ENCODE data around the gene ITGBL1.

The ITGBL1 gene

DNA sequence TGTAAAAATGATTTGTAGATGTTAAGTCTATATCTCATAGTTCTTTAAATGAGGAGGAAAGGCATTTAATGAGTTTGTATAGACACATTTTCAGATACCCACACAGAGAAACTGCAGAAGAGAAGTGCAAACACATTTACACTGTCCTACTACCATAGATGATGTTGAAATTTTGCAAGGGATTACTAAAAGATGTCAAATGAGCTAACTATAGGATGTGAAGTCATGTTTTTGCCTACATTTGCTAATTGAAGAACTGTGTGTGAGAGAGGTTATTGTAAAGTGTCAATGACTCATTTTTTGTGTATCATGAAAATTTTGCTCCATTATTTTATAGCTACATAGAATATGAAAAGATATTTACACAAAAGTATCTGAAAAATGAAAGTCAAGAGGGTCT, 178.9 kb downstream of the ITGBL1 start:
- no peak for DNase-seq

DNA sequence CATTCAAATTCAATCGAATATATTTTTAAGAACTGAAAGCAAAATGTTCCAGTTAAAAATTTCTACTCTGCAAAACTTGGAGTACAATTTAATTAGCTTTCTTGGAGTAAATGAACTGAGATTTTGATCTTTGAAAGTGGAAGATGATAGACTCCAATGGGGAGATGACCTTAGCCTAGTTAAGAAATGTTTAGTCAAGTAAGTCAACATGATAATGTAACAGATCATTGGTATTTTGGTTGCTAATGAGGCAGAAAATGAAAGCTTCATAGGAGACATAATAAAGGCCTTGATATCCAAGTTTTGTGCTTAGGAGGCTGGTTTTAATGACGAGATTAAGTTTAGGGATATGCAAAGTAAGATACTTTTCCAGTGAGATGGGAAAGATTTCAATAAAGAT, 181.7 kb downstream of the ITGBL1 start:
- no peak for DNase-seq

DNA sequence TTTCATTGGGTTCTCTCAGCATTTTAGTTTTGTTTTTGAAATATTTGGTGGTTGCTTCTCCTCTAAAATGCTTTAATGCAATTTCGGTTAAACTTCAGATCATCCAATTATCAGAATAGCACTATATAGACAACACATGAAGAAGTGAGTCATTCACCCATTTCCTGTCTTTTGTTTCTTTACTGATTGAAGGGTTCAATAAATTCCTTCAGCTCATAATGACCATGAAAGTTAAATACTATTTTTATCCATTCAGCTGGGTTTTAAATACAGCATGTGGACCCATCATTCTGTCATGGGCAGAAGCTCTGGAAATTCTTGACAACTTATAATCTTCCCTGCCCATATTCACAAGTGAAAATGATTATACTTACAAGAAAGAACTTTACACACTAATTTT, 187.2 kb downstream of the ITGBL1 start:
- no peak for DNase-seq

DNA sequence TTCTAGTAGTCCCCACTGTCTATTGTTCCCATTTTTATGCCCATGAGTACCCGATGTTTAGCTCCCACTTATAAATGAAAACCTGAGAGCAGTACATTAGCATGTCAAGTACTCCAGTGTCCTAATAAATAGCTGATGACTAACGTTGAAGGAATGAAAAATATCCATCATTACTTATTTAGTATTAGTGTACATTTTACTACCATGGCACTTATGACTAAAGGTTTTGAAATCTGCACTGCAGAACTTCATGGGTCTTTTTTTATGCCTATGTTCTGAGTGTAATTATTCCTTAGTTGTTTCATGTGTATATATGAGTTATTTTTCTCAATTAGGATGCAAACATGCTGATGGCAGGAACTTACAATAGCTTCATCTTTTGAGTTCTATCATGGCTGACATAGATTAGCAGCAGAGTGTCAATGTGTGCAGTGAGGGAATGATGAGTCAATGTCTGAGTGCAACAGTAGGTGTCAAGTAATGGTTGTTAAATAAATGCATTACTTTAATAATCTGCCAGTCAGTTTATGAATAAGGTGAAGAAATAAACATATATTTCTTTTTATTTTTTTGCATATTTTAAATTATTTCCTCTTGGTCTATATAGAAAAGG, 188.4 kb downstream of the ITGBL1 start:
- no peak for DNase-seq

DNA sequence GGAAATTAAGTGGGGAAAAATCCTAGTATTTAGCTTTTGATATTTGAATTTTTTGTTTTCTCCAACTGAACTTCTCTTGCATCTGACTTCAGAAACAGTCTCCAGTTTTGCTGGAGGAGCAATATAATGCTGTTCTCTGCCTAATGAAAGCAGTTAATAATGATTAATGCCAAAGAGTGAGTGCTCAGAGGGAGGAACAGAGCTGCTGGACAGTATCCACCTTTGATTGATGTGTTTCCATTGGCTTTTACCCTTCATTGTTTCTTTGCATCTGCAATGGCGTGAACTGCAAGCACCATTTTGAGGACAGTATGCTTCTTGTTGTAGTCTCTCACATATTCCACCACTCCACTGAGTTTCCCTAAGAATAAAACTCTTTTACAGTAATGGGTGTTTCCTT, 193.4 kb downstream of the ITGBL1 start:
- DNase-seq: no peak

DNA sequence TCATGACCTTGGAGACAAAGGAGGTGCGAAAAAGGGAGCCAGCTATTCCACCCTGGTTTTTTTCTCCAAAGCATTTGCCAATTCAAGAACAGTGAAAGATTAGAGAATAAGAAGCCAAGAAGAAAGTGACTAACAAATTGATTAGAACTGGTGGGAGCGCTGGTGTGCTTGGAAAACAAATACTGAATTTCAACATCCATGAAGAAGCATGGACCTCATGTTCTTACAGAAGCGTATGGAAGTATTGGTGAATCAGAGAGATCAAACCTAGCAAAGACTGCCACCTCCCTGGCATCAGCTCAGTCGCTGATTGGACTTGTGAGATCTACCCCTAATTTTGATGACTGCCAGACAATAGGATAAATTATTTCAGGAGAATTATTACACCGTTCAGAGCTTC, 195.3 kb downstream of the ITGBL1 start:
- DNase-seq: no peak

DNA sequence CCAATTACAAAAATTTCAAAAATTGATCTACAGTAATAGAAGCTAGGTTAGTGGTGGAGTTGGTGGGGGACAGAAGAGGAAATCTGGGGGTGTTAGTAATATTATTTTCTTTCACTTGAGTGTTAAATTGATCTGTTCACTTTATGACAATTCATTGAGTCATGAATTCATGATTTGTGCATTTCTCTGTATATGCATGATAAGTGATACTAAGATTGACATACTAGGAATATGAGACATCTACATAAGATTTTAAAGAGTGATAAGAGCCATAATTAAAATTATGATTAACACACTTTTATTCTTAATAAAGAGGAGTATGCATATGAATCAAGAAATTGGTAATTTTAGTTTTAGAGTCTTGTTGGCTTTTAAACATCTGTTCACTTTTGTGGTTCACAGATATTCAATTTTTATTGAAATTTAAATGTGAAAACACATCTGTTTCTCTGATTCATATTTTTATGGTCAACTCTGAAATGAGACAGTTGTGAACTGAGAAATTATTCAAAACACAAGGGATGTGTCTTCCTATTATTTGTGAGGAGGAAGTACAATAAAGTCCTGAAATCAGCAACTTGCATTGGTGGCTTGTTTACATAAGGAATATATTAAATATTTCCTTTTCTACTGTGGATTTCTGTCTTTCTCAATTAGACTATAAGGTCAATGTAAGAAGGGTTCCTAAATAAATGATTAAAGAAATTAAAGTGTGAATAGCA, 196.5 kb downstream of the ITGBL1 start:
- DNase-seq: no peak

DNA sequence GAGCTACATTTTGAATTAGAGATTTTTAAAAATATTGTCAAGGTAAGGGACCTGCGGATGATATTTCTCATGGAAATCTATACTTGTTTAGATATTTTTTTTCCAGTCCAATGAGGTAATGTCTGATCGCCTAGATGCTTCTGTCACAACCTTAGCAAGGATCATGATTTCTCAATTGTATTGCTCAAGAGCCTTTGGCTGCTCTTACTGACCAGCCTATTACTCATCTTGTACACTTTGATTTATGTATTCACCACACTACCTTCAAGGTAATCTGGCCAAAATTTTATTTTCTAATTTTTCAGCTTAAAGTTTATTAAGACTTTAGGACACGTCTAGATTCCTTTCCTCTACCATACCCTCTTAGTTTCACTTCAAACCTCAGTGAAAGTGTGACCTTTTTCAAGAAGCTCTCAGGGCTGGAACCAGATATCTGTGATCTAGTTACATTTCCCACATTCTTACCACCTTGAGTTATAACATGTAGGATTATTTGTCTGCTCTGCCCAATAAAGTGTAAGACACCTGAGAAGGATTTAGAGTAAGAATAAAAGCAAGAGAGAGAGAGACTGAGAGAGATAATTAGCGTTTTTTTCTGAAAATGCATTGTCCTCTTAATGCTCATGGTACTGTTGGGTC, 197.1 kb downstream of the ITGBL1 start:
- no peak for DNase-seq

DNA sequence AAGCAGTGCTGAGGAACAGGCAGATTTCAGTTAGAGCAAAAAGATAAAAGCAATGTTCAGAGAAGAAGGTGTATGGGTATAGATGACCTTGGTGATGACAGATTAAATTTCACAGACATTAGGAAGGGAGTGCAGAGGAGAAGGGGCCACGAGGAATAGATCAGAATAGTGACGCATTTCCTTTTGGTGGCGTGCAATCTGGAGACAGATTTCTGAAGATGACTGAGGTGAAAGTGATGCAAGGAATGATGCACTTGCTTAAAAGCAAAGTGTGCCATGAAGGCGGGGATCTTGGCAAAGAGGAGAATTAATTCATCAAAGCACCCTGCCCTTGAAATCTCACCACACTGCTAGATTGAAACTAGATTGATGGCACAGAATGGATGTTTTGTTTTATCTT, 202.4 kb downstream of the ITGBL1 start:
- no peak for DNase-seq

DNA sequence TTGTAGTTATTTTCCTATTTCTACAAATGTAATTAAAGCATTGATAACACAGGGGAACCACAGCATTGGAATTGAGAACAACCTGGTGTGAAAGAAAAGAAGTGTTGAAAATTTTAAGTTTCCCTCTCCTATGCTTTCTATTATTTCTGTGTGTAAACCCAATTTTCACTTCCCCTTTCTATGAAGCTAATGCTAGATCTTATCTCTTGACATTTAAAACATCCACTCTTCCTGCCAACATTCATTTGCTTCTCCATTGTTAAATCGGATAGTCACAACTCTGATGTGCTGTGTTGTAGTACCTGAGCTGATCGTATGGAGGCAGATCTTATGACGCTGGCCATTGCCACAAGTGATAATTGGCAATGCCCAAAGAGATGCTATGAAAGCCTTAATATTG, 203.0 kb downstream of the ITGBL1 start:
- no peak for DNase-seq

DNA sequence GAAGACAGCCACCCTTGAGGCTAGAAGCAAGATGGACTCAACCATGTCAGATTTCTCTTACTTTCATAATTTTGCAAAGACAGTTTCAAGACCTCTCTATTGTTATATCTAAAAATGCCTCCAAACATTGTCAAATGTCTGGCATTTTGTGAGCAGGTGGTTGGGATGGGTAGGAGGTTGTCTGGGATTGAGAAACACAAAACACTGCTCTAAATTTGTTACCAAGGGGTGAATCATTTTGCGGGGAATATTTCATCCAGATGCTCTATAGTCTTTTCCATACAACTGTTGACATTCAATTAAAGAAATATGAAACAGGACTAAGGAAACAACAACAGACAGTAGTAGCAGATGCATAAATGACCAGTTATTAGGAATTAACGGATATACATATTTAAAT, 208.2 kb downstream of the ITGBL1 start:
- DNase-seq: no peak

DNA sequence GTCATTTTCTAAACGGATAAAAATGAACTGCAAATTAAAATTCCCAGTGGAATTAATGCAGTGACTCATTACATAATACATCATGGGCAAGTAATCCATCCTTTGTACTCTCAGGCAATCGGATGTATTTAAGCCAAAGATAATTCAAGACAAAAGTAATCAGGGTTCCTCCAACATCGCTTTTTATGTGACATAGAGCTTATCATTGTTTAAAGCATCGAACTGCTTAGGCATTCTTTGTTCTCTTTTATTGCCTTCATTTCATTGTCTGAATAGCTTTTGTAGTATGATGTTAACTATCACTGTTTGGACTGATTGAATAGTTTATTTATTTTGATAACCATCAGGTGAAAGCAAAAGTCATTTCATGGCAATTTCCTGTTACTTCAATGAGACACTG, 209.4 kb downstream of the ITGBL1 start:
- no peak for DNase-seq

DNA sequence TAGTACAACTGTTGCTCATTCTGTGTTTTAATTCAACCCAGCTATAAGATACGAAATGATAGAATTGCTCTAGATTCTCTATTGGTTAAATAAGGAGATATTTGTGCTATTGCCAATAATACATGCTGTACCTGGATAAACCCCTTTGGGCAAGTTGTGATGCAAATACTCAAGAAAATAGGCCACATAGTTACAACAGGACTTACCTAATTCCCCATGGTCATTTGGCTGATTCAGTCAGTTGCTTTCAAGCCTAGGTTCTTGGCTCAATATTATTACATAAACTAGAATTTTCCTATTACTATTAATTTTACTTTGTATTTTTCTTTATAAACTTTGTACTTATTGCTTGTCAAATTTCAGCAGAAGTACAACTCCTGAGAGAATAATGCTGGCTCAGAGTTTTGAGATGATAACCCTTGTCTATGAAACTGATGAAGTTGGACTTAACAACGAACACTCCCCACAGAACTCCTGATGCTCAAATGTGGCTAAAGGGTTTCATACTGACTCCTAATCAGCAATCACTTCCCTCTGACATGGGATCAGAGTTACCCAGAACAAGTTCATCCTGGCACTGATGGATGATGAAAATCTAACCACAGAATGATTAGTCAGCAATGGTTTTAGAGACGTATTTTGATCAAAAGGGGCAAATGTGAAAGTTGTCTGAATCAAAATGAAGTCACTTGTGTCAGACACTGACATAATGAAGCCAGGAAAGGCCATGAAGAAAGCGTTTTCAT, 221.1 kb downstream of the ITGBL1 start:
- DNase-seq: no peak

DNA sequence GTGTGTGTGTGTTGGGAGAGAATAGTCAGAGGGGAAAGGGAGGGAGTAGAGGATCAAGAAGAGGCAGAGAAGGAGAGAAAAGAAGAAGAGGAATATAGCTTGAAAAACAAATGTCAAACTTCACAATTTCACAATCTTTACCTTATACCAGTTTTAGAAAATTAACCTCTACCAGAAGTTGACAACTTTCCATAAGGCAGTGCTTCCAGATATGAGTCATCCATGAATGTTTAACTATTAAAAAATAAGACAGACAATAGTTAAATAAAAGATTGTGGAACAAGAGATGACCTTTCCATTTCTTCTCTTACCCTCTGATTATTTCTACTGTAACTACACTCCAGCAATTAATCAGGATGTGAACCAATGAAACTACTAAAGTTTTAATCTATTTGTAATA, 229.4 kb downstream of the ITGBL1 start:
- no peak for DNase-seq

DNA sequence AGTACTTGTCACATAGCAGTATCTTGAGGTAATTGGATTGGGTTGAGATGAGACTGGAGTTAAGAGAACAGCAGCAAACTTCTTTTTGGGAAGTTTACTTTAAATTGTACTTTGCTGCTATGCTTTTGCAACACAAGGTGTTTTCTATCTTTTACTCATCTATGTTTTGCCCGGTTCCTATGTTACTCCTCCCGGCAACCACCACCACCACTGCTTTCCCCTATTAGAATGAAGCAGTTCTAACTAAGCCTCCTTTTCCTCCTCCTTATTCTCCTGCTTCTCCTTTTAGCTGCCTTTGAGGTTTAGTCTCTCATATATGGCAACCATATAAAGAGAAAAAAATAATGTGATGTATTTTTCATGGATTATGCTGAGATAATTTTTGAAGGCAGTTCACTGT, 233.5 kb downstream of the ITGBL1 start:
- no peak for DNase-seq

DNA sequence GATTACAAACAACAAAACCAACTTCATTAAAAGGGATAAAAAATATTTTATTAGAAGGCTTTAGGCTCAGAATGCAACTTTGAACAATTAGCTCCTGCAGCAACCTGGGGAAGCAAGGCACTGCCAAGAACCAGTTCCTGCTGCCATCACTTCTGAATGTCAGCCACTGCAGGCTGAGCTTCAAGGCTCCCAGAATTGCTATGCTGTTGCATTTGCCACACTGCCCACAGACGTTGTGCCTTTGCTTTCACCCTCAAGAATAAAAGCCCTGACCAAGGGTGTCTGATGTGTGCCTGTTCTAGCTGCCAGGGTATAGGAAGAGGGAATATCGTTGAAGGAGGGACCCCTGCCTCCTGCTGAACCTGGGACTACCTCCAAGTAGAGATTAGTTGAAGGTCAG, 238.4 kb downstream of the ITGBL1 start:
- no peak for DNase-seq

DNA sequence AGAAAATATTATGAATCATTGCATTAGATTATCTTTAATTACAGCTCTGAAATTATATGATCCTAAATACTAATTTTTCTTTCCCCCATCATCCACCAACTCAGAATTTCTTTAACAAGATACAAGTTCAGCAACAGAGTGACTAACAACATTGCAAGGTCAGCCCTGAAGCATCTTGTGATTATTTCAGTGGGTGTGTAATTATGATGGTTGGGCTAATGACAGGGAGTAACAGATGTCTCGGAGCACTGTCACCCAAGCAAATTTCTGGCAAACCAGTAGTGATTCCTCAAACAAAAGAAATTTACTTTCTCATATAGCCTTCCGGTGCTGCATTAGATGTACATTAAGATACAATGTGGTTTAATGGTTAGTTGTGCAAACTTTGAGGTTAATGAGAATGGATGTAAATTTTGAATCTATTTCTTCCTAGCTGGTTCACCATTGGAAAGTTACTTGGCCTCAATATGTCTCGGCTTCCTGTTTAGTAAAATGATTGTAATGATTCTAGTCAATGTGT, 238.9 kb downstream of the ITGBL1 start:
- DNase-seq: no peak

DNA sequence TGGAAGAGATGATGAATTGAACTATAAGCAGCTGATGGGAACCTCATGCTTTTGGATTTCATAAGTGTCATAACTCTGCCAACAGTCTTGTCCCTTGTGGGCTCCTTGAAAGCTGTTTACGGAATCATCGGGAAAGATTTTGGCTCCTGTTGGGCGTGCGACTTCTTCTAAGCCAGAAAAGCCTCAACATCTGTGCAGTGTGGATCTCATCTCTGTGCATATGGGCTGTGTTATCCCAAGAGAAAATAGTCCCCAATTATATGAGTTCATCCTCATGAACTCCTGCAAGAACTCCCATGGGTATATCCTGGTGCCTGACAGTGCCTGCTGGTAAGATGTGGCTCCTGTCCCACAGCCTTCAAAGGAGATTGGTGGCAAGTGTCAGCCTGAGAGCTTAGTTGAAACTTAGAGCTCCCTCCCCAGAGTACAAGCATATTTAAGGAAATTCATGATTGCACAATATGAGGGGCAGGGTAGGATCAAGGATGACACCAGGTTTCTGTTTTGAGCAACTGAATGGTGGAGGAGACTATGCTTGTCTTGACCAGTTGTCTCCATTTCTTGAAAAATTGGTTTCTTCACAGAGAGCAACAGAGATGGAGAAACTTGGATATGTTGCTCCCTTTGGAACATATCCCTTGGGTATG, 243.5 kb downstream of the ITGBL1 start:
- no peak for DNase-seq

DNA sequence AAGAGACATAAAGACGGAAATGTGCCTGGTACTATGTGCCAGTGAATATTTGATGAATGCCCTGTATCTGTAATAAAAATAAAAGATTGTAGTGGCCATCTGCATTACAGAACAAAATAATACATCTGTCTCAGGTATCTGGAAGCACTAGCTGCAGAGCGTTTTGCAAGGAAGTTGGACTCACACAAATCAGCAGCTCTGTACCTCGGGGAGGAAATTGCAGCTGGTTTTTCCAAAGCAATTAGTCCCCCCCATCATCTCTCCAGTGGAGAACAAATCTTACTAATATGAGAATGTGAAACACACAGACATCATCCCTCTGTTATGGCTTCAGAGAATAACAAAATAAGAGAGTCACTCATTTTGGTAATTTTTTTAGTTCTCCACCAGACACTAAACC, 245.3 kb downstream of the ITGBL1 start:
- no peak for DNase-seq

DNA sequence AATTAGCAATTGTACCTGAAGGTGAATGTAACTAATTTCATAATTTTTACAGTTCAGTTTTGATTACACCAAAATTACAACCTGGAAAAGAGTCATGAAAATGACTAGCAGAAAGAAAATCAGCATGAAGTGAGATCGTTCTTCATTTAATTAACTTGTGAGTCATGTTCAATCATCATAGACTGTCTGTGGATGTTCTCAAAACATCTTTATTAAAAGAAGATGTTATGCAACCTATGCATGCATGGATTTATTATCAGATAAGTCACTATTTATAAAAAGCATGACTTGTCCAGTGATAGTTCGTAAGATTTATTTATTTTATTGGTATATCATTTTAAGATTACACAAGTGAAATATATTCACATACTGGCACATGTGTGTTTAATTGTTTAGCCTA, 245.9 kb downstream of the ITGBL1 start:
- no peak for DNase-seq

DNA sequence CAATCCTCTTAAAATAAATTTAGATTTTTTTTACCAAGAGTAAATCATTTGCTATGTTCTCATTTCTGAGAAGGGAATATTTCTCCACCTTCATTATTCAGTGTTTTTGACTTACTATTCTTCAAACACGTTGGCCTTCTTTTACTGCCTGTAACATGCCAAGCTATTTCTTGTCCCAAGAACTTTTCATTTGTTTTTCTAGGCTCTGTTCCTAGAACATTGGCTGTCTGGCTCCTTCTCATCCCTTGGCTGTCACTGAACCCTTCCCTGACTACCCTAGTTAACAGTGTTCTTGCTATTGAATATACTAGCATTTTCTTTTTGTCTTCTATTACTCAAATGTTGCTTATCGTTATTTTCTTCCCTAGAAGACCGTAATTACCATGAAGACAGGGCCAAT, 248.1 kb downstream of the ITGBL1 start:
- DNase-seq: no peak

DNA sequence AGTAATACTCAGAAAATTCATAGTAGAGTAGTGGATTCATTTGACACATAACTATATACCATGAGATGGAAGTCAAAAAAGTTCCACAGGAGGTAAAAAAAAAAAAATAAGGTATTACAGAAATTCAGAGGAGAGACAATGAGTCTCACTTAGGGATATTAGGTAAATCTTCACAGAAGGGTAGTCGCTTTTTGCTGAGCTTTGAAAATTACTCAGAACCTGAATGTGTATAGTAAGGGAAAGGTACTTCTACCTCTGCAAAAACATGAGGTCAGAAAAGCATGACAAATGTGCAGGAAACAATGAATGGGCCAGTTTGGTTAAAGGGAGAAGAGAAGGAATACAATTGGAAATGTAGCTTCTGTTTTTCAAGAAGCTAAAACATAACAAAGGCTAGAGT, 250.6 kb downstream of the ITGBL1 start:
- no peak for DNase-seq

DNA sequence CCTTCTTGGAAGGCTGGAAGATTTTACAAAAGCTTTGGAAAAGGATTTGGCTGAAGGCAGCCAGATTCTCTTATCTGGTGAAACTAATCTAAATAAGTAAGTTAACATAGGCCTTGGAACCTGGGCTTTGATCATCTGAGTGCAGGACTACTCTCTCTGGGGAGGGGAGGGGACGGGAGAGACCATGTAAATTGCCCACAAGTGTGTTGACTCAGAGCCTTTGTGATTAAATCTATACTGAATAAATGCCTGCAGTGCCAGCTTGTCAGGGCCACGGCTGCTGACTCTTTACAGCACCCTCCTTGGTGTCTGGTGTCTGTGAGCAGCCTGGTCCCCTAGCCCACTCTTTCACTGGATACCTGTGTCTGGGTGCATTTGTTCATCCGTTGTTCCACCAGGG, 251.4 kb downstream of the ITGBL1 start:
- DNase-seq: no peak
